Measurements from ENCODE around the gene NCOA7.

DNA sequence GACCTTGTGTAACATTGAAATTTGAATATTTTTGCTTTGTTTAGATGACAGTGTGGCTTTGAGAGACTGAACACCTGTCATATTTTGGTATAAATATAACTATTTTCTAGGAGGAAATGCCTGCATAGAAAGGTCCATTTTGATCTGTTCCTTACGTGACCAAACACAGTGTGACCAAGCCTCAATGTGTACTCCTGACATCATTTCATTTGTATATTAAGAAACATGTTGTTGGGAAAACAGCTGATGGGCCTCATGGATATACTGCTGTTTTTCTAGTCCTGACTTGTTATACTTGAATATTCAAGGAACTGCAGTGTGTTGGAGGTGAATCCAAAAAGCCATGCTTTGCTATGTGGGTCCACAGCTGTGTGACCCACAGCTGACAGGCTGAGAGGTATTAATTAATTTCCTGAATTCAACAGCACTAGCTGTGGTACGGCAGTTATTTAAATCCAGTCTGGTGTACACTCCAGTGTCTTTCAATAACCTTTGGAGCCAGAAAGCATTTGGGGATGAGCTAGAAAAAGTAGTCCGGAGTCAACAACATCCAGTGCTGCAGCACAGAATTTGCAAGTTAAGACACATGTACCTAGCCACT lies 18.9 kb downstream of the NCOA7 start:
- no peak for TF ChIP-seq GATA3 (IDR thresholded peaks at IDR 0.05; ENCODE audit: low read depth, low read length)
- no peak for TF ChIP-seq GATA2 (IDR thresholded peaks at IDR 0.05; ENCODE audit: low read depth, low read length)

All from SH-SY5Y (cell line).